BJ (cell line): Measurements from ENCODE around the gene ATG13. TPM values are rescaled to one million over a fixed set of nuclear protein-coding genes. Genes with fewer than 3 reads are reported as not detected.

Experiments used
- CTCF ChIA-PET: fragments of 350-600 bp; formaldehyde crosslinking; extraction: SDS; loops from one replicate; lab custom pipeline; 2021; ENCODE audit warnings: antibody characterized with exemption, inconsistent platforms; lab: Yijun Ruan, JAX
- POLR2A ChIA-PET: fragments of 300-600 bp; sonication (Branson Sonifier 250); formaldehyde crosslinking; extraction: SDS; loops from one replicate; lab custom pipeline; 2021; ENCODE audit warnings: antibody characterized with exemption; lab: Charles Lee
- DNase-seq: peaks from one replicate; pipeline ENCODE4 v3.0.0-alpha.2; 2011; ENCODE audit warnings: low read depth
- H3K27me3 ChIP-seq: 2 replicates; pipeline ENCODE4 v1.6.0; 2011; ENCODE audit warnings: low read length; ENCODE audit not compliant: control insufficient read depth, insufficient read depth
- H3K36me3 ChIP-seq: 2 replicates; pipeline ENCODE4 v1.5.1; 2011; ENCODE audit warnings: low read length; ENCODE audit not compliant: control insufficient read depth, insufficient read depth
- H3K4me3 ChIP-seq: 2 replicates; pipeline ENCODE4 v1.5.1; 2011; ENCODE audit warnings: low read depth, mild to moderate bottlenecking, control low read depth, low read length
- CTCF ChIP-seq: IDR thresholded peaks from 2 replicates; pipeline ENCODE4 v1.5.1; 2011; ENCODE audit warnings: low read depth, mild to moderate bottlenecking, control low read depth, inconsistent platforms, low read length, moderate library complexity; ENCODE audit not compliant: insufficient read depth
- polyA plus RNA-seq: library from polyadenylated mRNA; depleted of rRNA; stranded (reverse); fragments of >200 nt; gene quantifications from 2 replicates; pipeline ENCODE4 v1.2.3, GENCODE V29; 2011

The ATG13 gene
- polyA plus RNA-seq, 1 experiment, result 111 TPM

- no peak for TF ChIP-seq CTCF
- CTCF ChIA-PET, result interaction anchor here (0.6 to 1.7 kb wide), 2 partner anchors 17 to 528 kb away, joined by 4 read pairs; partner anchors contain the start of gene DDB2
Observed at GRCh38 chr11:46686886-46687795, 69.8 kb downstream of the ATG13 start.

GRCh38 chr11:46690702-46691101 is 73.3 kb downstream of the ATG13 start:
- ChIA-PET CTCF (no interaction called here), POLR2A (no interaction called here)
- H3K36me3 ChIP-seq, result peaks cover 37% of the 10 kb centered on the region
- no peaks in the 10 kb centered on the region for H3K27me3 ChIP-seq
- no peak overlapping the region for H3K4me3 ChIP-seq
- DNase-seq, result no peak
- no peak for TF ChIP-seq CTCF

More at GRCh38 chr11:46686886-46687795, 69.8 kb downstream of the ATG13 start:
- Histone ChIP-seq H3K27me3 (no peaks in the 10 kb centered on the region), H3K36me3 (peaks cover 19% of the 10 kb centered on the region), H3K4me3 (no peak overlapping the region)
- DNase-seq, result no peak
- POLR2A ChIA-PET, result no interaction called here

GRCh38 chr11:46692450-46692849 is 75.1 kb downstream of the ATG13 start:
- ChIA-PET POLR2A (no interaction called here), CTCF (interaction anchor here (0.6 kb wide), 1 partner anchor 9 kb away, joined by 5 read pairs; no protein-coding TSS in a partner anchor)
- no peak for DNase-seq
- Histone ChIP-seq H3K27me3 (no peaks in the 10 kb centered on the region), H3K36me3 (peaks cover 35% of the 10 kb centered on the region), H3K4me3 (no peak overlapping the region)
- no peak for TF ChIP-seq CTCF

GRCh38 chr11:46693597-46694012 is 76.3 kb downstream of the ATG13 start:
- DNase-seq, result no peak
- Histone ChIP-seq H3K27me3 (no peaks in the 10 kb centered on the region), H3K4me3 (no peak overlapping the region), H3K36me3 (peaks cover 33% of the 10 kb centered on the region)
- POLR2A ChIA-PET, result no interaction called here
- CTCF ChIA-PET, result interaction anchor here (0.9 kb wide), 1 partner anchor 9 kb away, joined by 3 read pairs; no protein-coding TSS in a partner anchor
- TF ChIP-seq CTCF, result no peak

GRCh38 chr11:46694072-46694471 is 76.7 kb downstream of the ATG13 start:
- no peak overlapping the region for H3K4me3 ChIP-seq
- DNase-seq, result no peak
- TF ChIP-seq CTCF, result no peak
- H3K36me3 ChIP-seq, result peaks cover 33% of the 10 kb centered on the region
- CTCF ChIA-PET, result interaction anchor here (0.9 kb wide), 1 partner anchor 9 kb away, joined by 3 read pairs; no protein-coding TSS in a partner anchor
- no peaks in the 10 kb centered on the region for H3K27me3 ChIP-seq
- POLR2A ChIA-PET, result no interaction called here
